ENCODE results near the gene COG4. TPM values are rescaled to one million over a fixed set of nuclear protein-coding genes. Genes with fewer than 3 reads are reported as not detected.
"Not testable (repeated sequence)": the region's sequence is repeated elsewhere in the genome, so short reads cannot be mapped to it uniquely, and the experiment has no call there.

Gene COG4
- total RNA-seq, 2 donors from 2014 or later, result 23.1 to 43.8 TPM

DNA sequence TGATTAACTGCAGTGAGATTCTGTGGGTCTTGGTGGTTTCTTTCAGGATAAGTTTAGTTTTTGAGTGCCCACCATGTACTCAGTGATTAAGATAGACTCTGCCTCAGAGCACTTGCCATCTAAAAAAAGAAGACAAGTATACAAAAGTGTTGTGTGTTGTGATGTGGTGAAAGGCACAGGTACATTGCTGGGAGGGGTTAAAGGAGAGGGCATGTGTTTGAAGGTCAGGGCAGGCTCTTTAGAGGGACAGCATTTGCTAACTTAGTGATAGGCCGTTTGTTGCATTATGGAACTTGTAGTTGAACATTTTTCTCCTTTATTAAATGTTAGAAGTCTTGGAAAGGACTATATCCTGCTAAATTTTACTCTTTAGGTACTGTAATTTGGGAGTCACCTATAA, 26.7 kb upstream of the COG4 start:
- TF ChIP-seq, protein P1, sequence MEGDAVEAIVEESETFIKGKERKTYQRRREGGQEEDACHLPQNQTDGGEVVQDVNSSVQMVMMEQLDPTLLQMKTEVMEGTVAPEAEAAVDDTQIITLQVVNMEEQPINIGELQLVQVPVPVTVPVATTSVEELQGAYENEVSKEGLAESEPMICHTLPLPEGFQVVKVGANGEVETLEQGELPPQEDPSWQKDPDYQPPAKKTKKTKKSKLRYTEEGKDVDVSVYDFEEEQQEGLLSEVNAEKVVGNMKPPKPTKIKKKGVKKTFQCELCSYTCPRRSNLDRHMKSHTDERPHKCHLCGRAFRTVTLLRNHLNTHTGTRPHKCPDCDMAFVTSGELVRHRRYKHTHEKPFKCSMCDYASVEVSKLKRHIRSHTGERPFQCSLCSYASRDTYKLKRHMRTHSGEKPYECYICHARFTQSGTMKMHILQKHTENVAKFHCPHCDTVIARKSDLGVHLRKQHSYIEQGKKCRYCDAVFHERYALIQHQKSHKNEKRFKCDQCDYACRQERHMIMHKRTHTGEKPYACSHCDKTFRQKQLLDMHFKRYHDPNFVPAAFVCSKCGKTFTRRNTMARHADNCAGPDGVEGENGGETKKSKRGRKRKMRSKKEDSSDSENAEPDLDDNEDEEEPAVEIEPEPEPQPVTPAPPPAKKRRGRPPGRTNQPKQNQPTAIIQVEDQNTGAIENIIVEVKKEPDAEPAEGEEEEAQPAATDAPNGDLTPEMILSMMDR (IDR thresholded peaks at IDR 0.05), result no peak
- TF ChIP-seq POLR2A (IDR thresholded peaks at IDR 0.05), result no peak
- peaks cover 21 to 56% of the 10 kb centered on the region in 2 donors for H3K36me3 ChIP-seq (replicated peaks in 1 of 2; ENCODE audit: insufficient read depth in 1 of 2, low read depth in 2 of 2)
- WGBS, 2 donors, result 38 to 52% methylated on average over 1 of the region's 1 CpG
- H3K9me3 ChIP-seq, result no peaks in the 10 kb centered on the region
- intact Hi-C loops (cut with DNase I), result no loop called here
- no peak for DNase-seq
- H3K27me3 ChIP-seq, result no peaks in the 10 kb centered on the region
- no peak overlapping the region for H3K27ac ChIP-seq
- H3K4me3 ChIP-seq, result no peak overlapping the region
- no peak for ATAC-seq
- H3K4me1 ChIP-seq, result no peaks in the 10 kb centered on the region

DNA sequence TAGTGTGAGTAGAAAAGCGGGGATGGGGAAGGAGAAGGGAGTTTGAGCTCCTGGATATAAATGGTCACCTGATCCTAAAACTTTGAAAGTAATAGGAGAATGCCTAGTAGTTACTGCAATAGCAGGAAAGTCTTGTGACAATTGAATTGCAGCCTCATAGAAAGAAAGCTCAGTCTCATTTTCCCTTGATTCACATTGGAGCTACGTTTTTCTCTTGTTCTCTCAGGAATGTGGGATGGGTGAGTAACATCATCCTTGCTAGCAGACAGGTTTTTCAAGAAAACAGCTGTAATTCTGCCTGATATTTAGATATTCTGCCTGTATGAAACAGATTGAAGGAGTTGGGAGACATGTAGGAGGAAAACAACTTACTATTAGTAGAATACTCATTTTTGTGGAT, 25.6 kb upstream of the COG4 start:
- Histone ChIP-seq H3K9me3 (no peaks in the 10 kb centered on the region), H3K4me1 (no peaks in the 10 kb centered on the region), H3K27ac (no peak overlapping the region), H3K27me3 (no peaks in the 10 kb centered on the region), H3K4me3 (no peak overlapping the region), H3K36me3 (replicated peaks in 1 of 2; ENCODE audit: insufficient read depth in 1 of 2, low read depth in 2 of 2) (peaks cover 21 to 55% of the 10 kb centered on the region in 2 donors)
- no peak for ATAC-seq
- TF ChIP-seq, protein P1 (IDR thresholded peaks at IDR 0.05), result no peak
- no peak for TF ChIP-seq POLR2A (IDR thresholded peaks at IDR 0.05)
- WGBS, 2 donors, result 76 to 81% methylated on average over 2 of the region's 2 CpGs
- intact Hi-C loops (cut with DNase I), result no loop called here
- DNase-seq, result no peak

DNA sequence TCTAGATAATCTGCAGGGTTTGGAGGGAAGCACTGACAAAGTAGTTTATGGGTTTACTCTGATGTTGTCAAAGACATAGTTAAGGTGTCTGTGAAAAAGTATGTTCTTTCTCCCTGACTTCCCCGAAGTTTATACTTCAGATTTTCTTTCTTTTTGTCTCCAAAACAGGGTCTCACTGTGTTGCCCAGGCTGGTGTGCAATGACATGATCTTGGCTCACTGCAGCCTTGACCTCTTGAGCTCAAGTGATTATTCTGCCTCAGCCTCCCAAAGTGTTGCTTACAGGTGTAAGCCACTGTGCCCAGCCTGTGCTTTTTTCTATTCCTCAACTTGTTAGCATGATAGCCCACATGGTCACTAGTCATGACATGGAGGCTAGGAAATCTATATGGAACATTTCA, 21.2 kb upstream of the COG4 start:
- intact Hi-C loops (cut with DNase I), result no loop called here
- no peak for TF ChIP-seq POLR2A (IDR thresholded peaks at IDR 0.05)
- TF ChIP-seq, protein P1 (IDR thresholded peaks at IDR 0.05), result no peak
- no peaks in the 10 kb centered on the region for H3K9me3 ChIP-seq
- H3K4me1 ChIP-seq, result no peaks in the 10 kb centered on the region
- H3K36me3 ChIP-seq (replicated peaks in 1 of 2; ENCODE audit: insufficient read depth in 1 of 2, low read depth in 2 of 2), result peaks cover 18 to 74% of the 10 kb centered on the region in 2 donors
- no peak overlapping the region for H3K4me3 ChIP-seq
- no peaks in the 10 kb centered on the region for H3K27me3 ChIP-seq
- no peak overlapping the region for H3K27ac ChIP-seq
- no peak for DNase-seq
- 65 to 81% methylated on average over 1 of the region's 1 CpG for WGBS, 2 donors
- no peak for ATAC-seq

DNA sequence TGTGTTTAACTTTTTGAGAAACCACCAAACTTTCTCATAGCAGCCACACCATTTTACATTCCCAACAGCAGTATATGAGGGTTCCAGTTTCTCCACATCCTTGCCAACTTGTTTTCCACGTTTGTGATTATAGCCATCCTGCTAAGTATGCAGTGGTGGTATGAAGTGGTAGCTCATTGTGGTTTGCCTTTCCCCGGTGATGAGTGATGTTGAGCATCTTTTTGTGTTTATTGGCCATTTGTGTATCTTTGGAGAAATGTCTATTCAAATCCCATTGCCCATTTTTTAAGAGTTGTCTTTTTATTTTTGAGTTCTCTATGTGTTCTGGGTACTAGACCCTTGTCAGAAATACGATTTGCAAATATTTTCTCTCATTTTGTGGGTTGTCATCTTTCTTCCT, 17.6 kb upstream of the COG4 start:
- WGBS, 2 donors, result 57 to 59% methylated on average over 3 of the region's 3 CpGs
- Histone ChIP-seq H3K9me3 (no peaks in the 10 kb centered on the region), H3K36me3 (replicated peaks in 1 of 2; ENCODE audit: insufficient read depth in 1 of 2, low read depth in 2 of 2) (peaks cover 12 to 72% of the 10 kb centered on the region in 2 donors), H3K4me1 (no peaks in the 10 kb centered on the region), H3K27ac (no peak overlapping the region), H3K4me3 (no peak overlapping the region), H3K27me3 (no peaks in the 10 kb centered on the region)
- intact Hi-C loops (cut with DNase I), result no loop called here
- ATAC-seq (no peak), DNase-seq (no peak)
- TF ChIP-seq, protein P1 (IDR thresholded peaks at IDR 0.05), result no peak
- no peak for TF ChIP-seq POLR2A (IDR thresholded peaks at IDR 0.05)

DNA sequence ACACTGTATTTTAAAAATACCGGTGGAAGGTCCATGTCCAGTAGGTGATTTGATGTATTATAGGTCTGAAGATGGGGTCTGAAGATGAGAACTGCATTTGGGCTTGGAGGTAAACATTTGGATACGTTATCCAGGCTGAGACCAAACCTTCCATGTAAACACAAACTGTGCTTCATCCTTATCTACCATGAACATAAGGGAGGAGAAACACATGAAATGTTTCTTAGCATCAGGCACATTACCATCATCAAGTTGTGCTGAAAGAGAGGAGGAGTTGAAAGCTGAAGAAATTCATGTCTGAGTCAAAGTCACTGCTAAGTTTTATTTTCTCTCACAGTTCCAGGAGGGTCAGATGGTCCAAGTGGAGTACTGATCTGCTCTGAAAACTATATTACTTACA, 11.6 kb upstream of the COG4 start:
- Histone ChIP-seq H3K4me1 (no peaks in the 10 kb centered on the region), H3K36me3 (replicated peaks in 1 of 2; ENCODE audit: insufficient read depth in 1 of 2, low read depth in 2 of 2) (peaks cover 23 to 64% of the 10 kb centered on the region in 2 donors), H3K4me3 (no peak overlapping the region), H3K27ac (no peak overlapping the region), H3K9me3 (no peaks in the 10 kb centered on the region), H3K27me3 (no peaks in the 10 kb centered on the region)
- 73 to 82% methylated on average over 2 of the region's 2 CpGs for WGBS, 2 donors
- no peak for ATAC-seq
- intact Hi-C loops (cut with DNase I), result loop anchor here (5.0 kb wide), 1 partner anchor 117 kb away; no protein-coding TSS in a partner anchor
- DNase-seq, result no peak
- TF ChIP-seq, protein P1 (IDR thresholded peaks at IDR 0.05), result no peak
- no peak for TF ChIP-seq POLR2A (IDR thresholded peaks at IDR 0.05)

DNA sequence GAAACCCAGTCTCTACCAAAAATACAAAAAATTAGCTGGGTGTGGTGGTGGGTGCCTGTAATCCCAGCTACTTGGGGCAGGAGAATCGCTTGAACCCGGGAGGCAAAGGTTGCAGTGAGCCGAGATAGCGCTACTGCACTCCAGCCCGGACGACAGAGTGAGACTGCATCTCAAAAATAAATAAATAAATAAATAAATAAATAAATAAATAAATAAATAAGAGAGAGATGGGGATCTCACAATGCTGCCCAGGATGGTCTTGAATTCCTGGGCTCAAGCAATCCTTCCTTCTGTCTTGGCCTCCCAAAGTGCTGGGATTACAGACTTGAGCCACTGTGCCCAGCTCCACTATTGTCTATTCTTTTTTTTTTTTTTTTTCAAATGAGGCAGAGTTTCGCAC, 6.6 kb upstream of the COG4 start:
- DNase-seq, H3K4me3 ChIP-seq, H3K9me3 ChIP-seq, ATAC-seq, H3K27me3 ChIP-seq, H3K27ac ChIP-seq: not testable (repeated sequence)
- 90 to 100% methylated on average over 2 to 7 of the region's 7 CpGs for WGBS, 2 donors
- peaks cover 17 to 42% of the 10 kb centered on the region in 2 donors for H3K36me3 ChIP-seq (replicated peaks in 1 of 2; ENCODE audit: insufficient read depth in 1 of 2, low read depth in 2 of 2)
- intact Hi-C loops (cut with DNase I), result loop anchor here (5.0 kb wide), 1 partner anchor 122 kb away; no protein-coding TSS in a partner anchor
- H3K4me1 ChIP-seq, result peaks cover 34% of the 10 kb centered on the region

Data from body of pancreas (tissue), 4 donors.